Nephron (organoid): ENCODE data around the gene CTSO.

Experiments
- H3K27ac Mint-ChIP-seq, 3 experiments: 2 replicates each; pipeline ENCODE4 v1.8.0; 2020; ENCODE audit warnings: mixed read lengths in 3 of 3, mild to moderate bottlenecking in 2 of 3, moderate library complexity in 1 of 3
- H3K27me3 Mint-ChIP-seq: 2 replicates; pipeline ENCODE4 v1.8.0; 2021; ENCODE audit warnings: low read depth, mild to moderate bottlenecking, moderate library complexity, mixed read lengths
- H3K36me3 Mint-ChIP-seq: 2 replicates; pipeline ENCODE4 v1.8.0; 2020; ENCODE audit warnings: low read depth, mixed read lengths
- H3K4me1 Mint-ChIP-seq: 2 replicates; pipeline ENCODE4 v1.8.0; 2020; ENCODE audit warnings: mixed read lengths
- H3K4me3 Mint-ChIP-seq, 3 experiments: 2 replicates each; pipeline ENCODE4 v1.8.0; 2020; ENCODE audit warnings: mild to moderate bottlenecking in 3 of 3, mixed read lengths in 3 of 3, moderate library complexity in 2 of 3
- H3K9me3 Mint-ChIP-seq: 2 replicates; pipeline ENCODE4 v1.8.0; 2020; ENCODE audit warnings: mixed read lengths
- CTCF ChIP-seq, 3 experiments: fragments of 200-600 bp; sonication (generic); IDR thresholded peaks; one replicate each; pipeline ENCODE4 v1.5.0; 2021; ENCODE audit warnings: antibody characterized with exemption in 3 of 3; ENCODE audit not compliant: unreplicated experiment in 3 of 3

CTSO gene

GRCh38 chr4:155889031-155889793 is 64.5 kb downstream of the CTSO start:
- H3K9me3 Mint-ChIP-seq: peaks cover 23% of the 10 kb centered on the region

GRCh38 chr4:155887847-155888570 is 65.7 kb downstream of the CTSO start:
- no peaks in the 10 kb centered on the region for H3K27me3 Mint-ChIP-seq
- no peak overlapping the region for H3K27ac Mint-ChIP-seq
- H3K9me3 Mint-ChIP-seq: peaks cover 24% of the 10 kb centered on the region
- H3K36me3 Mint-ChIP-seq: peaks cover 4% of the 10 kb centered on the region
- TF ChIP-seq CTCF (IDR thresholded peaks at IDR 0.05; ENCODE audit: unreplicated experiment in 3 of 3): no peak
- H3K4me3 Mint-ChIP-seq: no peak overlapping the region
- peaks cover 6% of the 10 kb centered on the region for H3K4me1 Mint-ChIP-seq

More at GRCh38 chr4:155889031-155889793, 64.5 kb downstream of the CTSO start:
- no peaks in the 10 kb centered on the region for H3K27me3 Mint-ChIP-seq
- H3K4me3 Mint-ChIP-seq: no peak overlapping the region
- H3K4me1 Mint-ChIP-seq: peaks cover 6% of the 10 kb centered on the region
- peak overlapping the region; percentile 24 to 85 (median 62) for H3K27ac Mint-ChIP-seq
- H3K36me3 Mint-ChIP-seq: peaks cover 4% of the 10 kb centered on the region
- TF ChIP-seq CTCF (IDR thresholded peaks at IDR 0.05; ENCODE audit: unreplicated experiment in 3 of 3): no peak

- Mint-ChIP-seq H3K36me3 (peaks cover 4% of the 10 kb centered on the region), H3K9me3 (peaks cover 27% of the 10 kb centered on the region), H3K27ac (no peak overlapping the region), H3K4me3 (no peak overlapping the region), H3K4me1 (peaks cover 6% of the 10 kb centered on the region), H3K27me3 (no peaks in the 10 kb centered on the region)
- no peak for TF ChIP-seq CTCF (IDR thresholded peaks at IDR 0.05; ENCODE audit: unreplicated experiment in 3 of 3)
Measured at GRCh38 chr4:155887045-155887444, 66.6 kb downstream of the CTSO start.

- H3K4me3 Mint-ChIP-seq: no peak overlapping the region
- TF ChIP-seq CTCF (IDR thresholded peaks at IDR 0.05; ENCODE audit: unreplicated experiment in 3 of 3): no peak
- no peaks in the 10 kb centered on the region for H3K27me3 Mint-ChIP-seq
Measured at GRCh38 chr4:155885666-155886065, 68.0 kb downstream of the CTSO start.

GRCh38 chr4:155883895-155884294 is 69.8 kb downstream of the CTSO start:
- TF ChIP-seq CTCF (IDR thresholded peaks at IDR 0.05; ENCODE audit: unreplicated experiment in 3 of 3): no peak
- Mint-ChIP-seq H3K9me3 (peaks cover 21% of the 10 kb centered on the region), H3K4me1 (no peaks in the 10 kb centered on the region), H3K36me3 (no peaks in the 10 kb centered on the region), H3K4me3 (no peak overlapping the region), H3K27me3 (no peaks in the 10 kb centered on the region), H3K27ac (no peak overlapping the region)

More at GRCh38 chr4:155885666-155886065, 68.0 kb downstream of the CTSO start:
- Mint-ChIP-seq H3K36me3 (peaks cover 1% of the 10 kb centered on the region), H3K9me3 (peaks cover 15% of the 10 kb centered on the region), H3K4me1 (peaks cover 6% of the 10 kb centered on the region), H3K27ac (no peak overlapping the region)
